Coronary artery (tissue), 2 donors: Measurements from ENCODE around the gene SLC27A1.
"Not testable (repeated sequence)": the region's sequence is repeated elsewhere in the genome, so short reads cannot be mapped to it uniquely, and the experiment has no call there.

Experiments used
- DNase-seq: peaks from one replicate; pipeline ENCODE4 v3.0.0-alpha.2; 2017; ENCODE audit warnings: low spot score
- H3K27ac ChIP-seq, 2 donors: fragments of 200-600 bp; sonication (generic); one replicate each; pipeline ENCODE4 v1.5.1; 2016 to 2019
- H3K4me3 ChIP-seq: fragments of 200-600 bp; sonication (generic); 2 replicates; pipeline ENCODE4 v1.5.1; 2016; ENCODE audit warnings: mild to moderate bottlenecking, moderate library complexity
- CTCF ChIP-seq: fragments of 200-600 bp; sonication (generic); IDR thresholded peaks from one replicate; pipeline ENCODE4 v1.5.1; 2019; ENCODE audit warnings: antibody characterized with exemption

SLC27A1 gene

GRCh38 chr19:17550076-17550667, 79.8 kb downstream of the SLC27A1 start:
- TF ChIP-seq CTCF = no peak
- Histone ChIP-seq H3K4me3 (no peak overlapping the region), H3K27ac (no peak overlapping the region)
- DNase-seq = no peak

GRCh38 chr19:17552735-17553134, 82.4 kb downstream of the SLC27A1 start:
- DNase-seq, H3K27ac ChIP-seq, H3K4me3 ChIP-seq: not testable (repeated sequence)

- DNase-seq = no peak
- no peak for TF ChIP-seq CTCF
- no peak overlapping the region for H3K4me3 ChIP-seq
- H3K27ac ChIP-seq = peak overlapping the region in 1 of 2 donors; percentile 51
These were observed 82.9 kb downstream of the SLC27A1 start for GRCh38 chr19:17553256-17553655.

GRCh38 chr19:17554968-17555479, 84.7 kb downstream of the SLC27A1 start:
- Histone ChIP-seq H3K27ac (peak overlapping the region; percentile 22 to 89), H3K4me3 (peak overlapping the region; percentile 96)
- TF ChIP-seq CTCF = no peak
- DNase-seq = no peak

- DNase-seq = peak; percentile 97
- peak within 1 kb of the TSS; percentile 22 to 89 for H3K27ac ChIP-seq
- peak within 1 kb of the TSS; percentile 96 for H3K4me3 ChIP-seq
- no peak for TF ChIP-seq CTCF
These were observed 85.2 kb downstream of the SLC27A1 start, which contains the start of gene COLGALT1 for GRCh38 chr19:17555480-17555928. TSS of gene COLGALT1 (plus strand) at chr19:17555649. CDS start at chr19:17555714, 65 bp downstream.
